Stomach (tissue), 19 donors: Measurements from ENCODE around the gene ACTN3. TPM values are rescaled to one million over a fixed set of nuclear protein-coding genes. Genes with fewer than 3 reads are reported as not detected.
A peak's percentile ranks its signal among the peaks of the same experiment; 100 is the strongest.

Source experiments
- DNase-seq, 2 donors: peaks; one replicate each; pipeline versions ENCODE4 v3.0.0 to v3.0.0-alpha.2; 2013 to 2019
- H3K27ac ChIP-seq, 5 donors: fragments of 200-600 bp in 4 of 5; sonication (generic) in 4 of 5; one replicate each; pipeline ENCODE4 v1.5.1; 2013 to 2019; ENCODE audit warnings: mild to moderate bottlenecking in 1 of 5, moderate library complexity in 1 of 5
- H3K27me3 ChIP-seq, 3 donors: fragments of 200-600 bp; sonication (generic); one replicate each; pipeline ENCODE4 v1.5.1; 2017 to 2019; ENCODE audit warnings: mixed run types in 1 of 3
- H3K36me3 ChIP-seq, 4 donors: fragments of 200-600 bp; sonication (generic); 1 replicate in 3 of 4; 2 replicates in 1 of 4; pipeline ENCODE4 v1.5.1; 2016 to 2019
- H3K4me1 ChIP-seq, 4 donors: fragments of 200-600 bp; sonication (generic); one replicate each; pipeline ENCODE4 v1.5.1; 2016 to 2019
- H3K4me3 ChIP-seq, 4 donors: fragments of 200-600 bp; sonication (generic) in 3 of 4; one replicate each; pipeline ENCODE4 v1.5.1; 2016 to 2019; ENCODE audit warnings: mild to moderate bottlenecking in 1 of 4
- H3K9me3 ChIP-seq, 4 donors: fragments of 200-600 bp; sonication (generic); one replicate each; pipeline ENCODE4 v1.5.1; 2016 to 2019
- EP300 ChIP-seq: sonication (generic); formaldehyde crosslinking; IDR thresholded peaks from one replicate; pipeline ENCODE4 v1.6.1; 2017; ENCODE audit warnings: antibody characterized with exemption
- POLR2A ChIP-seq, 4 donors: fragments of 450-650 bp; IDR thresholded peaks; one replicate each; pipeline ENCODE4 v1.6.1; 2016; ENCODE audit warnings: antibody characterized with exemption in 4 of 4, control low read depth in 2 of 4, mild to moderate bottlenecking in 1 of 4, moderate library complexity in 1 of 4
- POLR2AphosphoS5 ChIP-seq, 3 donors: sonication (generic); formaldehyde crosslinking; IDR thresholded peaks; one replicate each; pipeline ENCODE4 v1.6.1; 2016; ENCODE audit warnings: antibody characterized with exemption in 3 of 3
- WGBS, 5 donors: extraction: QIAGEN DNeasy Blood & Tissue Kit in 3 of 5; methylation state at CpG; one replicate each; pipeline versions ENCODE4 v1.1.5 to v1.1.7; 2013 to 2018; 5-methylcytosine and 5-hydroxymethylcytosine counted together
- intact Hi-C: fragments of 100-400 bp; cut with DNase I; formaldehyde crosslinking; loops from one replicate; pipeline ENCODE4 v1.15.1; 2023; ENCODE audit warnings: low total_unique reads
- long read RNA-seq, 10 donors: transcript quantifications; one replicate each; lab custom pipeline, GENCODE V29; 2026
- polyA plus RNA-seq, 3 donors: library from polyadenylated mRNA; stranded (reverse); fragments of 200-250 nt; gene quantifications; one replicate each; pipeline ENCODE4 v1.2.3, GENCODE V29; 2013
- total RNA-seq, 5 donors: library from RNA; depleted of rRNA; stranded (reverse); fragments of >200 nt; gene quantifications; one replicate each; pipeline versions ENCODE4 v1.1.0 to v1.2.3, GENCODE V29; 2014 to 2016
- TF ChIP-seq, protein P1 (sequence below), 7 experiments: fragments of 450-650 bp in 4 of 7; fragments of 200-600 bp in 3 of 7; sonication (generic) in 3 of 7; IDR thresholded peaks; one replicate each; pipeline ENCODE4 v1.5.1; 2016 to 2019; ENCODE audit warnings: antibody characterized with exemption in 7 of 7, control low read depth in 2 of 7, mild to moderate bottlenecking in 1 of 7
- donor health status: healthy with polysubstance abuse.
- donor health status: Bipolar disorder and iron deficiency.
- donor health status: healthy.

The ACTN3 gene
- not detected for total RNA-seq
- polyA plus RNA-seq = under 1 TPM in 2 of 3 donors, not detected in 1; 0.03 to 0.92 TPM
- long read RNA-seq, donor 1 = 0 reads
- long read RNA-seq, donor 2 = 0 reads
- long read RNA-seq, donor 3 = 0 reads
- long read RNA-seq, donor 4 = 0 reads
- long read RNA-seq, donor 5 = 0 reads
- long read RNA-seq, donor 6 = 0 reads
- long read RNA-seq, donor 7 = 0 reads
- long read RNA-seq, donor 8 = 0 reads
- long read RNA-seq, donor 9 = 0 reads
- long read RNA-seq, donor 10 = 0 reads

- WGBS, 5 donors = 2 to 11% (median 4%) methylated on average over 31 to 37 of the region's 37 CpGs
- Histone ChIP-seq H3K4me3 (peak within 1 kb of the TSS; percentile 68 to 97 (median 80)), H3K4me1 (peaks cover 17 to 47% (median 37%) of the 10 kb centered on the region in 4 donors), H3K27me3 (peaks cover 0 to 4% (median 0%) of the 10 kb centered on the region in 3 donors), H3K27ac (peak within 1 kb of the TSS; percentile 77 to 93 (median 81)), H3K9me3 (no peaks in the 10 kb centered on the region), H3K36me3 (peaks cover 6 to 21% (median 19%) of the 10 kb centered on the region in 4 donors)
- TF ChIP-seq POLR2AphosphoS5 (IDR thresholded peaks at IDR 0.05) = no peak
- TF ChIP-seq, protein P1, sequence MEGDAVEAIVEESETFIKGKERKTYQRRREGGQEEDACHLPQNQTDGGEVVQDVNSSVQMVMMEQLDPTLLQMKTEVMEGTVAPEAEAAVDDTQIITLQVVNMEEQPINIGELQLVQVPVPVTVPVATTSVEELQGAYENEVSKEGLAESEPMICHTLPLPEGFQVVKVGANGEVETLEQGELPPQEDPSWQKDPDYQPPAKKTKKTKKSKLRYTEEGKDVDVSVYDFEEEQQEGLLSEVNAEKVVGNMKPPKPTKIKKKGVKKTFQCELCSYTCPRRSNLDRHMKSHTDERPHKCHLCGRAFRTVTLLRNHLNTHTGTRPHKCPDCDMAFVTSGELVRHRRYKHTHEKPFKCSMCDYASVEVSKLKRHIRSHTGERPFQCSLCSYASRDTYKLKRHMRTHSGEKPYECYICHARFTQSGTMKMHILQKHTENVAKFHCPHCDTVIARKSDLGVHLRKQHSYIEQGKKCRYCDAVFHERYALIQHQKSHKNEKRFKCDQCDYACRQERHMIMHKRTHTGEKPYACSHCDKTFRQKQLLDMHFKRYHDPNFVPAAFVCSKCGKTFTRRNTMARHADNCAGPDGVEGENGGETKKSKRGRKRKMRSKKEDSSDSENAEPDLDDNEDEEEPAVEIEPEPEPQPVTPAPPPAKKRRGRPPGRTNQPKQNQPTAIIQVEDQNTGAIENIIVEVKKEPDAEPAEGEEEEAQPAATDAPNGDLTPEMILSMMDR (IDR thresholded peaks at IDR 0.05) = no peak
- TF ChIP-seq POLR2A (IDR thresholded peaks at IDR 0.05) = no peak
- TF ChIP-seq EP300 = no peak
- DNase-seq = peak in 1 of 2 donors; percentile 60
- intact Hi-C loops = no loop called here
Observed at GRCh38 chr11:66546368-66546965, at the start of gene ACTN3. Gene ACTN3 (plus strand): TSS chr11:66546903. CDS start chr11:66546938, 35 bp downstream.

GRCh38 chr11:66497206-66497605 is 49.5 kb upstream of the ACTN3 start:
- Histone ChIP-seq H3K27me3 (no peaks in the 10 kb centered on the region), H3K9me3 (no peaks in the 10 kb centered on the region), H3K27ac (no peak overlapping the region), H3K36me3 (peaks cover 26 to 99% (median 95%) of the 10 kb centered on the region in 4 donors), H3K4me1 (no peaks in the 10 kb centered on the region), H3K4me3 (no peak overlapping the region)
- WGBS, 5 donors = 96 to 99% (median 97%) methylated on average over 3 to 16 of the region's 16 CpGs
- no peak for DNase-seq
- no peak for TF ChIP-seq POLR2A (IDR thresholded peaks at IDR 0.05)
- TF ChIP-seq POLR2AphosphoS5 (IDR thresholded peaks at IDR 0.05) = no peak
- TF ChIP-seq, protein P1 (IDR thresholded peaks at IDR 0.05) = no peak
- TF ChIP-seq EP300 = no peak
- intact Hi-C loops = no loop called here

GRCh38 chr11:66498506-66498905 is 48.2 kb upstream of the ACTN3 start:
- Histone ChIP-seq H3K36me3 (peaks cover 17 to 99% (median 93%) of the 10 kb centered on the region in 4 donors), H3K27ac (no peak overlapping the region), H3K27me3 (no peaks in the 10 kb centered on the region), H3K9me3 (no peaks in the 10 kb centered on the region), H3K4me1 (no peaks in the 10 kb centered on the region), H3K4me3 (no peak overlapping the region)
- no peak for TF ChIP-seq POLR2AphosphoS5 (IDR thresholded peaks at IDR 0.05)
- TF ChIP-seq POLR2A (IDR thresholded peaks at IDR 0.05) = no peak
- TF ChIP-seq, protein P1 (IDR thresholded peaks at IDR 0.05) = no peak
- no peak for TF ChIP-seq EP300
- intact Hi-C loops = no loop called here
- DNase-seq = no peak
- 88 to 93% (median 89%) methylated on average over 5 of the region's 5 CpGs for WGBS, 5 donors

DNA sequence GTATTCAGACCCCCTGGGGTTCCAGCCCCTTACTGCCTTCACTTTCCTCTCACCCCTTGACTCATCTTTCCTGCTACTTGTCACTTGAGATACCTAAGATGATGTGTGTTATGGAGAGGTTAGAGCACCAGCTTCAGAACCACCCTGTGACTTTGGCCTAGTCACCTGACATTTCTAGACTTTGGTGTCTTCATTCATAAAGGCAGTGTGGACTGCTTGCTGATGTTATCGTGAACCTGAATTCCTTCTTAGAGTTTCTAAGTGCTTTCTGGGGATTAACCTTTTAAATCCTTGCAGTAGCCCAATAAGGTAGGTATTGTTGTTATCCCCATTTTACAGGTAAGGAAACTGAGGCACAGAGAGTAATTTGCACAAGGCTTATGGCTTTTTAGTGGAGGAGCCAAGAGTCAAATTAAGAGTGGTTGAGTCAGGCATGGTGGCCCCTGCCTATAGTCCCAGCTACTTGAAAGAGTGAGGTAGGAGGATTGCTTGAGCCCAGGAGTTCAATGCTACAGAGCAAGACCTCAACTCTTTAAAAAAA is 41.4 kb upstream of the ACTN3 start:
- intact Hi-C loops = no loop called here
- Histone ChIP-seq H3K36me3 (peaks cover 0 to 84% (median 63%) of the 10 kb centered on the region in 4 donors), H3K27me3 (no peaks in the 10 kb centered on the region), H3K9me3 (no peaks in the 10 kb centered on the region), H3K4me1 (peaks cover 0 to 8% (median 4%) of the 10 kb centered on the region in 4 donors), H3K4me3 (no peak overlapping the region), H3K27ac (no peak overlapping the region)
- no peak for DNase-seq
- WGBS, 5 donors = 0 to 94% (median 91%) methylated on average over 1 of the region's 1 CpG
- TF ChIP-seq POLR2AphosphoS5 (IDR thresholded peaks at IDR 0.05) (no peak), POLR2A (IDR thresholded peaks at IDR 0.05) (no peak), EP300 (no peak)
- TF ChIP-seq, protein P1 (IDR thresholded peaks at IDR 0.05) = no peak
